Measurements from ENCODE around the gene ELOVL2. TPM values are rescaled to one million over a fixed set of nuclear protein-coding genes. Genes with fewer than 3 reads are reported as not detected.

Gene ELOVL2
- polyA plus RNA-seq, 1 donor, result 1.9 TPM

Other genes starting within 250 kb of the ELOVL2 start
- 0.51 TPM for gene MAK, start 205.8 kb downstream of the ELOVL2 start, polyA plus RNA-seq (ENCODE audit: insufficient read length)
- not detected for gene GCM2, start 162.3 kb downstream of the ELOVL2 start, polyA plus RNA-seq (ENCODE audit: insufficient read length)
- 1.3 TPM for gene SYCP2L, start 157.3 kb downstream of the ELOVL2 start, polyA plus RNA-seq (ENCODE audit: insufficient read length)
- gene SMIM13, start 49.5 kb upstream of the ELOVL2 start, polyA plus RNA-seq (ENCODE audit: insufficient read length), result 8.9 TPM
- 0.15 TPM for gene ERVFRD-1, start 67.4 kb upstream of the ELOVL2 start, polyA plus RNA-seq (ENCODE audit: insufficient read length)
- 10.1 TPM for gene NEDD9, start 188.4 kb upstream of the ELOVL2 start, polyA plus RNA-seq (ENCODE audit: insufficient read length)

Data from forelimb muscle (tissue), 1 donor.